Erythroblast (primary cell): ENCODE data around the gene TSFM.

ENCODE experiments used
- GATA1 ChIP-seq: IDR thresholded peaks from 2 replicates; pipeline ENCODE4 v1.6.1; 2011; ENCODE audit warnings: low read depth, mild to moderate bottlenecking, control low read depth, low read length, moderate library complexity
- POLR2A ChIP-seq: IDR thresholded peaks from 2 replicates; pipeline ENCODE4 v1.6.1; 2011; ENCODE audit warnings: mild to moderate bottlenecking, low read length

DNA sequence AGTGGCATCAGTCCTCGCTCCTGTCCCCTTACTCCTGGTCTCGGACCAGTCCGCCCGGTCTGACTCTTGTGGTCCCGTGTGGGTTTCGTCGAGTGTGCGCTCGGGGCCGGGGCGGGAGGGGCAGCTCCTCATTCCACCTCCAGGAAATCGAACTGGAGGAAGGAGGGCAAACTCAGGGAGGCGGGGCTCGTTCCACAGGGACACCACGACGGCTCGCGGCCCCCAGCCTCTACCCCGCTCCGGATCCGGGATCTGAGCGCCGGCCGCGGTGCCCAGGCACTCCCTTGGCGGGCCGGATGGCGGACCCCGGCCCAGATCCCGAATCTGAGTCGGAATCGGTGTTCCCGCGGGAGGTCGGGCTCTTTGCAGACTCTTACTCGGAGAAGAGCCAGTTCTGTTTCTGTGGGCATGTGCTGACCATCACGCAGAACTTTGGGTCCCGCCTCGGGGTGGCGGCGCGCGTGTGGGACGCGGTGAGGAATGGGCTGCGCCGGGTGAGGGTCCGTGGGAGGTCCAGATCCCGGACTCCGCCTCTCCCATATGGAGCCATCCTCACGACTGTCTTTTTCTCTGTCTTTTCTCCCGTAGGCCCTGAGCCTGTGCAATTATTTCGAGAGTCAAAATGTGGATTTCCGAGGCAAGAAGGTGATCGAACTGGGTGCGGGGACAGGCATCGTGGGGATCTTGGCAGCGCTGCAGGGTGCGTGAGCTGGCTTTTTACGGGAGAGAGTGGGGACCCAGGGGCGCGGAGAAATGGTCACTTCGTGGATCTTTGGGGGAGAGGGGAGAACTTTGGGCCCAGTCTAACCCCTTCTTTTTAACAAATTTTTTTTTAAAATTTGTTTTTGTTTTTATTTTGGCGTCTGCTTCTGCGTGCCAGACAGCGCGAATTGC lies 9.9 kb upstream of the TSFM start, which contains the start of gene EEF1AKMT3:
- TF ChIP-seq POLR2A (peak; percentile 41), GATA1 (no peak)
